ENCODE measurements around the gene FRMD3. TPM values are rescaled to one million over a fixed set of nuclear protein-coding genes. Genes with fewer than 3 reads are reported as not detected.

The FRMD3 gene
- total RNA-seq, 1 experiment from 2014 or later, result 3.9 TPM

GRCh38 chr9:83538890-83539238 is 663 bp upstream of the FRMD3 start:
- CTCF ChIA-PET, result interaction anchor here (1.0 kb wide), 1 partner anchor 204 kb away, joined by 3 read pairs; no protein-coding TSS in a partner anchor
- Histone ChIP-seq H2AFZ (ENCODE audit: low read length) (peak overlapping the region; percentile 80), H3K36me3 (ENCODE audit: low read depth, low read length) (no peaks in the 10 kb centered on the region), H3K79me2 (ENCODE audit: low read length) (peaks cover 22% of the 10 kb centered on the region), H3K4me1 (ENCODE audit: insufficient read depth, low read length) (peaks cover 3% of the 10 kb centered on the region; the same call in 1 of the 2 replicates), H4K20me1 (ENCODE audit: low read length) (no peaks in the 10 kb centered on the region), H3F3A (ENCODE audit: low read length, unreplicated experiment) (no peaks in the 10 kb centered on the region), H3K4me2 (ENCODE audit: low read length) (peak overlapping the region; percentile 96), H3K9me2 (replicated peaks; ENCODE audit: low read length) (no peaks in the 10 kb centered on the region), H3K4me3 (ENCODE audit: low read length) (peak overlapping the region; percentile 82), H3K27ac (ENCODE audit: low read length) (no peak overlapping the region), H3K9ac (ENCODE audit: low read length) (peak overlapping the region; percentile 66), H3K27me3 (ENCODE audit: low read length) (no peaks in the 10 kb centered on the region), H3K9me3 (ENCODE audit: low read length) (no peaks in the 10 kb centered on the region)
- DNase-seq (no peak), ATAC-seq (no peak)
- intact Hi-C loops (cut with micrococcal nuclease), result loop anchor here (2.0 kb wide), 1 partner anchor 106 kb away; no protein-coding TSS in a partner anchor
- TF ChIP-seq EZH2 (IDR thresholded peaks at IDR 0.05; ENCODE audit: low read length, unreplicated experiment) (no peak), CTCF (conservative IDR thresholded peaks at IDR 0.05; ENCODE audit: low read depth, low read length) (no peak), EZH2phosphoT487 (IDR thresholded peaks at IDR 0.05; ENCODE audit: borderline replicate concordance, low read length) (no peak)
- POLR2A ChIA-PET (ENCODE audit: unreplicated experiment), result no interaction called here
- TSS peak; percentile 66 for BruUV-seq (replicated peaks)

GRCh38 chr9:83537331-83538171 is 650 bp downstream of the FRMD3 start:
- BruUV-seq (replicated peaks), result no TSS peak
- Histone ChIP-seq H3K9me3 (ENCODE audit: low read length) (no peaks in the 10 kb centered on the region), H3F3A (ENCODE audit: low read length, unreplicated experiment) (no peaks in the 10 kb centered on the region), H3K27ac (ENCODE audit: low read length) (no peak overlapping the region; the same call in 1 of the 2 replicates), H3K4me3 (ENCODE audit: low read length) (peak overlapping the region; percentile 82), H3K9me2 (replicated peaks; ENCODE audit: low read length) (no peaks in the 10 kb centered on the region), H3K27me3 (ENCODE audit: low read length) (no peaks in the 10 kb centered on the region), H3K36me3 (ENCODE audit: low read depth, low read length) (no peaks in the 10 kb centered on the region), H3K9ac (ENCODE audit: low read length) (peak overlapping the region; percentile 66), H3K4me1 (ENCODE audit: insufficient read depth, low read length) (peaks cover 3% of the 10 kb centered on the region; the same call in 1 of the 2 replicates), H3K79me2 (ENCODE audit: low read length) (peaks cover 22% of the 10 kb centered on the region), H3K4me2 (ENCODE audit: low read length) (peak overlapping the region; percentile 96), H2AFZ (ENCODE audit: low read length) (peak overlapping the region; percentile 80), H4K20me1 (ENCODE audit: low read length) (no peaks in the 10 kb centered on the region)
- TF ChIP-seq EZH2 (IDR thresholded peaks at IDR 0.05; ENCODE audit: low read length, unreplicated experiment) (no peak), CTCF (conservative IDR thresholded peaks at IDR 0.05; ENCODE audit: low read depth, low read length) (no peak), EZH2phosphoT487 (IDR thresholded peaks at IDR 0.05; ENCODE audit: borderline replicate concordance, low read length) (no peak)
- ChIA-PET POLR2A (ENCODE audit: unreplicated experiment) (no interaction called here), CTCF (interaction anchor here (0.6 kb wide), 1 partner anchor 9 kb away, joined by 4 read pairs; no protein-coding TSS in a partner anchor)
- peak; percentile 8 for ATAC-seq
- intact Hi-C loops (cut with micrococcal nuclease), result loop anchor here (2.0 kb wide), 2 partner anchors 65 to 105 kb away; no protein-coding TSS in a partner anchor
- no peak for DNase-seq

- ATAC-seq (no peak), DNase-seq (no peak)
- Histone ChIP-seq H4K20me1 (ENCODE audit: low read length) (no peaks in the 10 kb centered on the region), H3K4me1 (ENCODE audit: insufficient read depth, low read length) (peaks cover 3% of the 10 kb centered on the region; the same call in 1 of the 2 replicates), H3K4me2 (ENCODE audit: low read length) (peak overlapping the region; percentile 96), H3K9ac (ENCODE audit: low read length) (no peak overlapping the region), H3K79me2 (ENCODE audit: low read length) (peaks cover 27% of the 10 kb centered on the region), H3K36me3 (ENCODE audit: low read depth, low read length) (no peaks in the 10 kb centered on the region), H3K4me3 (ENCODE audit: low read length) (no peak overlapping the region), H2AFZ (ENCODE audit: low read length) (no peak overlapping the region), H3K27me3 (ENCODE audit: low read length) (no peaks in the 10 kb centered on the region), H3K9me2 (replicated peaks; ENCODE audit: low read length) (no peaks in the 10 kb centered on the region), H3F3A (ENCODE audit: low read length, unreplicated experiment) (no peaks in the 10 kb centered on the region), H3K9me3 (ENCODE audit: low read length) (no peaks in the 10 kb centered on the region), H3K27ac (ENCODE audit: low read length) (no peak overlapping the region)
- ChIA-PET CTCF (no interaction called here), POLR2A (ENCODE audit: unreplicated experiment) (no interaction called here)
- intact Hi-C loops (cut with micrococcal nuclease), result loop anchor here (2.0 kb wide), 1 partner anchor 64 kb away; no protein-coding TSS in a partner anchor
- no TSS peak for BruUV-seq (replicated peaks)
- TF ChIP-seq EZH2phosphoT487 (IDR thresholded peaks at IDR 0.05; ENCODE audit: borderline replicate concordance, low read length) (no peak), CTCF (conservative IDR thresholded peaks at IDR 0.05; ENCODE audit: low read depth, low read length) (no peak), EZH2 (IDR thresholded peaks at IDR 0.05; ENCODE audit: low read length, unreplicated experiment) (no peak)
These were observed 1.9 kb downstream of the FRMD3 start for GRCh38 chr9:83536332-83536731.
